HG03457 (cell line): ENCODE measurements around the gene TPRG1L.
"Not testable (repeated sequence)": the region's sequence is repeated elsewhere in the genome, so short reads cannot be mapped to it uniquely, and the experiment has no call there.

Experiments used
- ATAC-seq: cut with Tn5 transposase; IDR thresholded peaks from one replicate; pipeline ENCODE4 v1.9.1; 2021; ENCODE audit warnings: moderate number of reproducible peaks; ENCODE audit not compliant: unreplicated experiment

Gene TPRG1L

DNA sequence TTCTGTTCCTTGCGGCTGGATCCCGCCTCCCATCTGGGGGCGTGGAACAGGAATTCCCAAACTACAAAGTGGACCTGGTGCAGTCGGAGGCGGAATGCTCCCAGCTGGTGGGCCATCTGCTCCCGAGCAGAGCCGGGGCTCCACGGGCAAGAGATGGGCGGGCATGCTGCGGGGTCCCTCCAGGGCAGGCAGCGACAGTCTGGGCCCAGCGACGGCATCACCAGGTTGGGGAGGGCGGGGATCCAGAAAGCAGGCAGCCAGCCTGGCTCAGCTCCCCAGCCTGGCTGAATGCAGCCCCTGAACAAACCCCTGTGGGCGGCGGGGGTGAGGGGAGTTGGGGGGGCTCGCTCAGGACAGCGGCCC, 17.1 kb upstream of the TPRG1L start:
- no peak for ATAC-seq

DNA sequence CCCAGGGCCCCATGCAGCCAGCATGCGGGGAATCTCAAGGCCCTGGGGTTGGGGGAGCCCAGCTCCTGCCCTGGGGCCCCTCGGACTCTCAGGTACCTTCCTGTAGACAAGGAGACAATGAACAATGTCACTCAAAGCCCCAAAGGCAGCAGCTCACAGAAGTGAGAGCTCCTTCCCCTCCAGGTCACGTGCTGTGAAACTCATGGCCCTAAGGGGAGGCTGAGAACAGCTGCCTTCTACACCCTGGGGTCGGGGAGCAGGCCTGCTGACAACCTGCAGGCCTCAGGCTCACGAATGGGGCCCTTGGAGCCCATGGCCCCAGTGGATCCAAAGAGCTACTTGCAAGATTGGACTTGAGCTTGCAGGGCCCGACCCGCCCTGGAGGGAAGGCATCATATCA, 16.7 kb upstream of the TPRG1L start:
- ATAC-seq = no peak

GRCh38 chr1:3609016-3609768, 15.6 kb upstream of the TPRG1L start:
- no peak for ATAC-seq

- ATAC-seq = no peak
Measured at GRCh38 chr1:3609769-3610526, 14.9 kb upstream of the TPRG1L start.

DNA sequence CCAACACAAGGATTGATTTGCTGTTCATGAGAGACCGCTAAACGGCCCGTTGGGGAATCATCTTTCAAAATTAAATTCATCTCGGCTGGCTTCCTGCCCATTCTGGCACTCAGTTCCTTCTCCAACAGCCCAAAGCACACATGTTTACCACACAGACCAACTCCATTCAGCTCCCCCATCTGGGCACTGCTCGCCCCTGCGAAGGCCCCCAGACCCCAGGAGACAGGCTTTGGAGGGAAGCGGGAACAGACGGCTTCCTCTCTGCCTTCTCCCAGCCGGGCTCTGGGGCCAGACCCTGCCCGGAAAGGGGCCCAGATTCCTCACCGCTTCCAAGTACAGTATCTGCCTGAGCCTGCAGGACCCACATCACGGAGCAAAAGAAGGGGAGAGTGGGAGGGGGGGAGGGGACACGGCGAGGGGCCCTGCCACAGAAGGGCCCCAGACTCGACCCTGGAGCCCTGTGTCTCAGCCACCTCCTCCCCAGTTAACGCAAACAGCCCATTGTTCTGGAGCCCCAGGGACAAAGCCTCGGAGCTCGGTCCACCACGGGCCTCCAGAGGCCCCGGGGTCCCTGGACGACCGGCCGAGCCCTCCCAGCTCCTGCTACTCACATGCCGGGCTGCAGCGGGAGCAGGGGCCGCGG, 14.2 kb upstream of the TPRG1L start:
- ATAC-seq = no peak

GRCh38 chr1:3611170-3612019, 13.4 kb upstream of the TPRG1L start, which contains the start of gene MEGF6:
TSS of gene MEGF6 (minus strand) at chr1:3611508. CDS start at chr1:3611268, 240 bp downstream.
- no peak for ATAC-seq

- no peak for ATAC-seq
Measured at GRCh38 chr1:3612123-3612522, 12.7 kb upstream of the TPRG1L start.

DNA sequence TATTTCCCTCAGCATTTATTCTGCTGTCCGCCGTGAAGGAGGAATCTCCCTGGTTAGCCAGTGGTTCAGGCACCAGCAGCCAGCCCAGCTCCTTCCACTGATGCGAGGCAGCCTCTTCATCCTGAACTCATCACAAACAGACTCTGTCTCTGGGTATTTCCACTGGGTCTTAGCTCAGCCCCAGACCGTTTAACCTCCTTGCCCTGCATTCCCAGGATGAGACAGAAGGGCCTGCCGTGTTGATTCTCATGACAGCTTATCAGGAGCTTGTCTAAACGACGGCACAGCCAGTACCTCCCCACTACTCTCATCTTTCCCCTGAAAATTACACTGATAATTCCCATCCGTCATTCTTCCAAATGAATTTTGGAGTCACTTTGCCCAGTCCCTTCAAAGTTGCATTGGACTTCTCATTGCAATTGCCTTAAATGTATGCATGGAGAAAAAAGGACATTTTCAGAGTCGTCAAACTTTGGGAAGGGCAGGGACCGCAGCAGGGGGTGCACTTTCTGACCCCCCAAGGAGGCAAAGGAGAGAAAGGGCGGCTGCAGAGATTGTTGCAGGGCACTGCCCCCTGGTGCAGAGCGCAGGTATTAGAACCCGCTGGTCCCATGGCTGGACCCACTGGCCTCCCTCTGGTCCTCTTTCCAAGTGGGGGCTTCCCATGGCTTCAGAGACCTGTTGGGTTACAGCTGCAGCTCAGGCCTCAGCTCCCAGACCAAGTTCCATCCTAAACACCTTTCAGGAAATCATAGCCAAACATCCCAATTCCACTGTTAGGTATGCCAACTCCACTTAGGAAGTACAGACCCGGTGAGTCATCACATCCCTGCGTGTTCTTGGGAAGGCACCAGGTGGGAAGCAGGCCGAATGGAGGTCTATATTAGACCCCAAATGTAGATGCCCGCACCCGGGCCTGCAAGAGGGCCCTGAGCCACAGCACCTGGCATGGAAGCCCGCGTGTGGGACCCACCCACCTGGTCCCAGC, 9.8 kb upstream of the TPRG1L start:
- no peak for ATAC-seq

DNA sequence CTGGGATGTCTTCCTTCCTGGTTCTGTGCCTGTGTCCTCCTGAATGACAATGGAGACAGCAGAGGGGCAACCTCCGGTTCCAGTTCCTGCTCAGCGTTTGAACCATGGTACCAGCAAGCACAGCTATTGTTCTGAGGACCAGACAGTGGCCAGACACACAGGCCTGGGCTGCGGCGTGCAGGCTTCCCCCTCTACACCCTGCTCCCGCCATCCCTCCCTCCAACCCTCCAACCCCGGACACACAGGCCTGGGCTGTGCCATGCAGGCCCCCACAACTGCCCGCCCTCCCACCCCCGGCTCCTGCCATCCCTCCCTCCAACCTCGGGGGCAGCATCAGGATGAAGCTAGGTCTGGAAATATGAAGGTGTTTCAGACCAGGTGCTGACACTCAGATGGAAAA, 8.0 kb upstream of the TPRG1L start:
- no peak for ATAC-seq

DNA sequence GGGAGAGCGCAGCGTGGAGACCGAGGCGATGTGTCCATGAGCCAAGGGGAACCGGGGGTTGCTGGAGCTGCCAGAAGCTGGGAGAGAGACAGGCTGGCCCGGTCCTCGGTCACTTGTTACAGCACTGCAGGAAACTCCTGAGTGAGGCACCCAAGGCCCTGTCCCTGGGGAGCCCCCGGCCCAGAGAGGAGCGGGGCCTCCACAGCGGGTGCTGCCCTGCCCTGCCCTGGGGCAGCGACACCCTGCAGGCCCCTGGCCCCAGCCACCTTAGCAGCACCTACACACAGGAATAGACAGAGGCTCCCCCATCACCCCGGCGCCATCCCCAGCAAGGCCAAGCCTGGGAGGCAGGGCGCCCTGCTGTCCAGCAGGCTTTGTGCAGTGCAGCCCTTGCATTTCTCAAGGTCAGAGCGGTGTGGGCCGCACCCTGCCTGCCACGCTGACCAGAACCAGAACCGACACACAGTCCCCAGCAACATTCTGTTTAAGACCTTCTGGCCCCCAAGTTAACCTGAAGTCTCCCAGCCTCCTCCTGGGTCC, 6.9 kb upstream of the TPRG1L start:
- no peak for ATAC-seq

GRCh38 chr1:3618531-3618880, 6.3 kb upstream of the TPRG1L start:
- ATAC-seq = no peak

DNA sequence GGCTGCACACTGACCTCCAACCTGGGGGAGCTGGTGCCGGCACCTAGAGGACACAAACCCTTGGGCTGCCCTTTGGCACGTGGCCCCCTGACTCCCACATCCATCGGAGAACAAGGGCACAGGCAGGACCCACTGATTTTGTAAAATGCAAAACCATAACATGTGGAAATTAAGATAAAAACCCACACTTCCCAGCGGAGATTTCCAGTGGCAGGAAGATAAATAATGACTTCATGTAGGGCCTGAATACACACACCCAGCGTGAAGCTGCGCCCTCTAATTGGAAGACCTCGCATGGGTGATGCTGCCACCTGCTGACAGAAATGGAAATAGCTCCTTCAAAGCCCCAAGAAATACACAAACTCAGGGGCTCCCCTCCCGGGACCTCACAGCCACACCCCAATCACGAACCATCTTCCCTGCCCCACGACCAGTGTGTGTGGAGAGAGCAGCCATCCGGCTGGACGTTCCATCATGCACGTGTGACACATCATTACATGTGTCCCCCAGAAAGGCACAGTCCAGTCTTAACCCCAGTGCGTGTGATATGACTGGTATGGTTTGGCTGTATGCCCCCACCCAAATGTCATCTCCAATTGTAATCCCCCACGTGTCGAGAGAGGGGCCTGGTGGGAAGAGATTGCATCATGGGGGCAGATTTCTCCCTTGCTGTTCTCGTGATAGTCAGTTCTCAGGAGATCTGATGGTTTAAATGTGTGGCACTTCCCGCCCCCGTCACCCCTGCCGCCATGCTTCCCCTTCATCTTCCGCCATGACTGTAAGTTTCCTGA, 5.7 kb upstream of the TPRG1L start:
- ATAC-seq = no peak

- no peak for ATAC-seq
Measured at GRCh38 chr1:3620708-3621107, 4.1 kb upstream of the TPRG1L start.

- not testable (repeated sequence) for ATAC-seq
Measured at GRCh38 chr1:3621151-3621671, 3.6 kb upstream of the TPRG1L start.

DNA sequence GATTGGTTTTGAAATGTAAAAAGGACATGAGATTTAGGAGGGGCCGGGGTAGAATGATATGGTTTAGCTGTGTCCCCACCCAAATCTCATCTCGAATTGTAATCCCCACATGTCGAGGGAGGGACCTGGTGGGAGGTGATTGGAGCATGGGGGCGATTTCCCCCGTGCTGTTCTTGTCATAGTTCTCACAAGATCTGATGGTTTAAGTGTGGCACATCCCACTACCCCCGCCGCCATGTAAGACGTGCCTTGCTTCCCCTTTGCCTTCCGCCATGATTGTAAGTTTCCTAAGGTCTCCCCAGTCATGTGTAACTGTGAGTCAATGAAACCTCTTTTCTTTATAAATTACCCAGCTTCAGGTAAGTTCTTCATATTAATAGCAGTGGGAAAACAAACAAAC, 2.7 kb upstream of the TPRG1L start:
- ATAC-seq = not testable (repeated sequence)

DNA sequence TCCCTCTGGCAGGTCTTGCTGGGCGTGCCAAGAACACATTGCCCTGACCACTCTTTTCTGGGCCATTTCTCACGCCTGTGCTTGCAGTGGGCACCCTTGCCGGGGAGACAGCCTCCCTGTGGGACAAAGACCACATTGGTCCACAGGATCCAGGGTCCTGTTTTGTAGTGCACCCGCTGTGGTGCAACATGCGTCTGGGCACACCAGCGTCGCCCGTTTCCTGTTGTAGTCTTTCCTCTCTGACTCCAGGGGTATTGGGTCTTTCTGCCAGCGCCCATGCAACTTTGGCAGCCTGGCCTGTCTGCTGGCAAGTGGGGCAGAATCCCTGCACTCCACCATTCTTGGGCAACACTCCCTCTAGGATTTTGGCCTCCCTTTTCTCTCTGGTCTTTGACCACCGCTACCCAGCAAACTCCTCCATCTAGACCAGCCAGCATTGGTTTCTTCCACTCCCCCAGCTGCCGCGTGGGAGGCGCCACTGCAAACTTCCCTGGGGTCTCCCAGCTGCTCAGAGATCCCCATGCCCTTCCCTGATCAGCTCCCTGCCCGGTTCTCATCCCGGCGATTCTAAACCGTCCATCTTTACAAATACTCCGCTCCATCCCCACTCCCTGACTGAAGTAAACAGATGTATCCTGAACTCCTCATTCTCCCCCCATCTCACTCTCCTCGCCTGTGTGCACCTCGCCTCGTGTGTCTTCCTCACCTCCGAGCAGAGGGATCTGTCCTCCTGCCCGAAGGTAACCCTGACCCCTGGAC, 1.2 kb upstream of the TPRG1L start:
- ATAC-seq = no peak

DNA sequence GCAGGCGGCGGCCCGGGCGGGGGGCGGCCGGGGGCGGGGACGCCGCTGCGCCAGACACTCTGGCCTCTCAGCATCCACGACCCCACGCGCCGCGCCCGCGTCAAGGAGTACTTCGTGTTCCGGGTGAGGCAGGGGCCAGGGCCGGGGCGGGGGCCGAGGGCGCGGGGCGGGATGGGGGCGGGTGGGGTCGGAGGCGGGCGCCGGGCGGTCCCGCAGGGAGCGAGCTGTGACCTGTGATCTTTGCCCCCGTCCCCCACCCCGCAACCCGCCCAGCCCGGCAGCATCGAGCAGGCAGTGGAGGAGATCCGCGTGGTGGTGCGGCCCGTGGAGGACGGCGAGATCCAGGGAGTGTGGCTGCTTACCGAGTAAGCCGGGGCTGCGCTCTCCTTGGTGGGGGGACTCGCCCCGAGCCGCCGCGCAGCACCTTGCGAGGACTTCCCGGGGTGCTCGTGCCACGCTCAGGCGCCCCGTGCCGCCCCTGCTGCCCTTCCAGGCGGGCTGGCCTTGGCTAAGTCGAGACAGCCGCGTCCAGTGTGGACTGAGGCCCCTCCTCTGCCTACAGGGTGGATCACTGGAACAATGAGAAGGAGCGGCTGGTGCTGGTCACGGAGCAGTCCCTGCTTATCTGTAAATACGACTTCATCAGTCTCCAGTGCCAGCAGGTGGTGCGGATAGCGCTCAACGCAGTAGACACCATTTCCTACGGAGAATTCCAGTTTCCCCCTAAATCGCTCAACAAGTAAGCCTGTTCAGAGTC, 514 bp downstream of the TPRG1L start:
- ATAC-seq = no peak
